Gastrocnemius medialis (tissue), 4 donors: ENCODE results near the gene LDAH.

Experiments
- POLR2A ChIP-seq, 2 donors: fragments of 450-650 bp; IDR thresholded peaks; one replicate each; pipeline ENCODE4 v1.6.1; 2017; ENCODE audit warnings: antibody characterized with exemption in 2 of 2, mild to moderate bottlenecking in 2 of 2, moderate library complexity in 2 of 2
- TF ChIP-seq, protein P1 (sequence below), 5 experiments: fragments of 450-650 bp in 3 of 5; fragments of 200-600 bp in 2 of 5; sonication (generic) in 2 of 5; IDR thresholded peaks in 4 of 5; conservative IDR thresholded peaks in 1 of 5; 1 replicate in 4 of 5; 2 replicates in 1 of 5; pipeline ENCODE4 v1.5.1; 2016 to 2019; ENCODE audit warnings: antibody characterized with exemption in 5 of 5, mild to moderate bottlenecking in 3 of 5, moderate library complexity in 3 of 5

DNA sequence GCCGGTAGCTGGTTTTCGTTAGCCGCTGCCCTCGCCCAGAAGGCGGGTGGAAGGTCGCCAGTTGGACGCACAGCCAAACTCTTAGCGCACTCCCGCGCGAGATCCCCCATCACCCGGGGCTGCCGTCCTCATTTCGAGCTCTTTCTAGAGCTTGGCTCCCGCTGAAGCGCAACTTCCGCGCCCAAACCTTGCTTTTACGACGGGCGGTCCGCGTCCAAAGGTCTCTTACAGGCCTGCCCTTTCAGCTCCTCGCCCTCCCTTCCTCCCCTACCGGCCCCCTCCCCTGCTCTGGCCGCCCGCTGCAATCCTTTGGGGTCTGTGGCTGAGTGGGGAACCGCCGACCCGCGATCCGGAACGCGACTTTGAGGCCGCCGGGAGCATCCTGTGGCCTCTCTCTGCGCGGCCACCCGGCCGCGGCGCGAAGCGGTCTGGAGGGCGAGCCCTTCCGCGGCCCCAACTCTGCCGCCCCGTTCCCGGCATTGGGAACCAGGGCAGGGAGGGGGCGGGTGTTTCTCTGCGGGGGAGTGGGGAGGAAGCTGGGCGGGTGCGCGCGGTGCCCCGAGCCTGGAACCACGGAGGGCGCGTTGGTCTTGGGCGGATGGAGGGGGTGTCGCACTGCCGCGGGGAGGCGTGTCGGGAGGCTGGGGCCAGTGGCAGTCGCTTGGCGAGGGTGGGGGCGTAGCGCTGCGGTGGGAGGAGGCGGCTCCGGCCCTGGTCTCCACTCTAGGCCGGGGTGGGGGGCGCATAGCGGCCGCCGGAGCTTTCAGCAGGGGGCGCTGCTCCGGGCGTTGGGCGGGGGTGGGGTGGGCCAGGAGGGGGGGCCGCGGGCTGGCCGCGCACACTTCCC, 156.4 kb downstream of the LDAH start, which contains the start of gene GDF7:
- TF ChIP-seq, protein P1, sequence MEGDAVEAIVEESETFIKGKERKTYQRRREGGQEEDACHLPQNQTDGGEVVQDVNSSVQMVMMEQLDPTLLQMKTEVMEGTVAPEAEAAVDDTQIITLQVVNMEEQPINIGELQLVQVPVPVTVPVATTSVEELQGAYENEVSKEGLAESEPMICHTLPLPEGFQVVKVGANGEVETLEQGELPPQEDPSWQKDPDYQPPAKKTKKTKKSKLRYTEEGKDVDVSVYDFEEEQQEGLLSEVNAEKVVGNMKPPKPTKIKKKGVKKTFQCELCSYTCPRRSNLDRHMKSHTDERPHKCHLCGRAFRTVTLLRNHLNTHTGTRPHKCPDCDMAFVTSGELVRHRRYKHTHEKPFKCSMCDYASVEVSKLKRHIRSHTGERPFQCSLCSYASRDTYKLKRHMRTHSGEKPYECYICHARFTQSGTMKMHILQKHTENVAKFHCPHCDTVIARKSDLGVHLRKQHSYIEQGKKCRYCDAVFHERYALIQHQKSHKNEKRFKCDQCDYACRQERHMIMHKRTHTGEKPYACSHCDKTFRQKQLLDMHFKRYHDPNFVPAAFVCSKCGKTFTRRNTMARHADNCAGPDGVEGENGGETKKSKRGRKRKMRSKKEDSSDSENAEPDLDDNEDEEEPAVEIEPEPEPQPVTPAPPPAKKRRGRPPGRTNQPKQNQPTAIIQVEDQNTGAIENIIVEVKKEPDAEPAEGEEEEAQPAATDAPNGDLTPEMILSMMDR (IDR thresholded peaks at IDR 0.05 in 4 of 5, conservative IDR thresholded peaks at IDR 0.05 in 1 of 5), result peak in 1 of 5 experiments; percentile 25
- TF ChIP-seq POLR2A (IDR thresholded peaks at IDR 0.05), result no peak
